Omental fat pad (tissue), 4 donors: ENCODE measurements around the gene TIFAB. TPM values are rescaled to one million over a fixed set of nuclear protein-coding genes. Genes with fewer than 3 reads are reported as not detected.

Source experiments
- ATAC-seq: fragments of 150-250 bp; one replicate; pipeline ENCODE4 v1.9.1; 2016; ENCODE audit warnings: mild to moderate bottlenecking, moderate library complexity; ENCODE audit not compliant: low FRiP score
- DNase-seq: peaks from one replicate; pipeline ENCODE4 v3.0.0-alpha.2; 2019; ENCODE audit warnings: low spot score
- CTCF ChIP-seq, 3 donors: fragments of 450-650 bp; IDR thresholded peaks; one replicate each; pipeline ENCODE4 v1.5.1; 2016 to 2017; ENCODE audit warnings: antibody characterized with exemption in 3 of 3, mild to moderate bottlenecking in 3 of 3, moderate library complexity in 2 of 3
- total RNA-seq, 4 donors: library from RNA; depleted of rRNA; stranded (reverse); fragments of >200 nt; gene quantifications; one replicate each; pipeline ENCODE4 v1.1.0, GENCODE V29; 2016

Gene TIFAB
- total RNA-seq, 4 donors from 2014 or later = not detected

GRCh38 chr5:135480511-135480910, 28.4 kb upstream of the TIFAB start:
- DNase-seq (no peak), ATAC-seq (no peak)
- TF ChIP-seq CTCF (IDR thresholded peaks at IDR 0.05) = no peak

DNA sequence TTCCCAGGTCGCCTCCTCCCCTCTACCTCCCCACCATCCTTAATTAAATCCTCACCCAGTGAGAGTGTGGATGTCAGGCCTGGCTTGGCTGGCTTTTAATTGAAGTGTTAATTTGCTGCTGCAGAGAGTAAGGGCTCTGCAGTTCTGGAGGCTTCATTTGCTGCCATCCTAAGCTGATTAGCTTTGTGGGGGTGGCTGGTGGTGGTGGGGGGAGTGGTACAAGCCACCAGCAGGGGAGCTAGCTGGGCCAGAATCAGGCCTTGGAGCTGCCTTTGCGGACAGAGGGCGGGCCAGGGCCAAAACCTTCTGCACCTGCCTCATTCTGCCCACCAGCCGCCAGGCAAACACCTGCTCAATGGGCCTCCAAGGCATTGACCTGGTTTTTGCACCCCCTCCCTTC, 26.8 kb upstream of the TIFAB start:
- DNase-seq (no peak), ATAC-seq (no peak)
- no peak for TF ChIP-seq CTCF (IDR thresholded peaks at IDR 0.05)

DNA sequence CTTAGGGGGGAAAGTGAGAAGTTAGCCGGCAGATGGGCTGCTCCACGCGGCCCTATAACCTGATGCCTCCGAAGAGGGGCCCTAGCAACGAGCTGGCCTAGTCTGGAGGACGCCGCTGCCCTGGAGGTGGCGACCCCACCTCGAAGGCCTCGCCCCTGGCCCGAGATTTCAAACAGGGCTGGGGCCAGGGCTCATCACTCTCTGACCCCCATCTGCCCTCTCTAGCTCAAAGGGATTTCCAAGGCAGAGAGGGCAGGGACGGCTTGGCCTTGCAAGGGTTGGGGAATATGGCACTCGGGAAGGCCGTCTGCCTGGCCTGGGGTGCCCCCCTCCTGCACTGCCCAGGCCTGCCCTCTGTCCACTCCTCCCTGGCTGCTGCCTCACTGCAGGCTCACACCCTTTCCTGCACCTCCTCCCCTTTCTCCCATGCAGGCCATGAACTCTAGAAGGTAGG, 25.5 kb upstream of the TIFAB start:
- no peak for ATAC-seq
- no peak for TF ChIP-seq CTCF (IDR thresholded peaks at IDR 0.05)
- no peak for DNase-seq

GRCh38 chr5:135476615-135477581, 24.7 kb upstream of the TIFAB start:
- DNase-seq (no peak), ATAC-seq (no peak)
- no peak for TF ChIP-seq CTCF (IDR thresholded peaks at IDR 0.05)

- no peak for TF ChIP-seq CTCF (IDR thresholded peaks at IDR 0.05)
- no peak for ATAC-seq
- no peak for DNase-seq
Measured at GRCh38 chr5:135473956-135474670, 22.0 kb upstream of the TIFAB start.

GRCh38 chr5:135472141-135472540, 20.0 kb upstream of the TIFAB start:
- DNase-seq (no peak), ATAC-seq (no peak)
- TF ChIP-seq CTCF (IDR thresholded peaks at IDR 0.05) = no peak
